Renal cortex interstitium (tissue), 15 donors: Measurements from ENCODE around the gene FURIN. TPM values are rescaled to one million over a fixed set of nuclear protein-coding genes. Genes with fewer than 3 reads are reported as not detected.
"Not testable (repeated sequence)": the region's sequence is repeated elsewhere in the genome, so short reads cannot be mapped to it uniquely, and the experiment has no call there.

ENCODE experiments used
- DNase-seq, 11 donors: peaks; one replicate each; pipeline ENCODE4 v3.0.0-alpha.2; 2013; ENCODE audit warnings: low read depth in 9 of 11, low spot score in 4 of 11; ENCODE audit errors: extremely low read depth in 1 of 11
- long read RNA-seq, 16 experiments: transcript quantifications; one replicate each; lab custom pipeline, GENCODE V29; 2026
- polyA plus RNA-seq, 3 donors: library from polyadenylated mRNA; unstranded; fragments of 120-200 nt; gene quantifications; one replicate each; pipeline ENCODE4 v1.2.1, GENCODE V29; 2013; ENCODE audit not compliant: insufficient read length in 3 of 3

The FURIN gene
- polyA plus RNA-seq: 10 to 100 TPM; 35.5 to 51.2 (median 51.0) TPM
- long read RNA-seq, donor 1, full-length matches to known transcripts: 1 of 14 reads
- long read RNA-seq, donor 1, partial matches to known transcripts: 13 of 14 reads
- long read RNA-seq, donor 1, other reads (novel, unspliced or antisense): 0 of 14 reads
- long read RNA-seq, donor 2, partial matches to known transcripts: 10 of 10 reads
- long read RNA-seq, donor 2, other reads (novel, unspliced or antisense): 0 of 10 reads
- long read RNA-seq, donor 3, full-length matches to known transcripts: 10 of 10 reads
- long read RNA-seq, donor 3, partial matches to known transcripts: 0 of 10 reads
- long read RNA-seq, donor 3, other reads (novel, unspliced or antisense): 0 of 10 reads
- long read RNA-seq, donor 4, full-length matches to known transcripts: 8 of 8 reads
- long read RNA-seq, donor 4, partial matches to known transcripts: 0 of 8 reads
- long read RNA-seq, donor 4, other reads (novel, unspliced or antisense): 0 of 8 reads
- long read RNA-seq, donor 5: 0 reads
- long read RNA-seq, donor 6, full-length matches to known transcripts: 5 of 10 reads
- long read RNA-seq, donor 6, partial matches to known transcripts: 5 of 10 reads
- long read RNA-seq, donor 6, other reads (novel, unspliced or antisense): 0 of 10 reads
- long read RNA-seq, donor 7, partial matches to known transcripts: 6 of 6 reads
- long read RNA-seq, donor 7, other reads (novel, unspliced or antisense): 0 of 6 reads
- long read RNA-seq, donor 8: 0 reads
- long read RNA-seq, donor 9, full-length matches to known transcripts: 4 of 25 reads
- long read RNA-seq, donor 9, partial matches to known transcripts: 21 of 25 reads
- long read RNA-seq, donor 9, other reads (novel, unspliced or antisense): 0 of 25 reads
- long read RNA-seq, donor 10, full-length matches to known transcripts: 3 of 9 reads
- long read RNA-seq, donor 10, partial matches to known transcripts: 6 of 9 reads
- long read RNA-seq, donor 10, other reads (novel, unspliced or antisense): 0 of 9 reads
- long read RNA-seq, donor 11, full-length matches to known transcripts: 7 of 7 reads
- long read RNA-seq, donor 11, partial matches to known transcripts: 0 of 7 reads
- long read RNA-seq, donor 11, other reads (novel, unspliced or antisense): 0 of 7 reads
- long read RNA-seq, donor 12, partial matches to known transcripts: 14 of 14 reads
- long read RNA-seq, donor 12, other reads (novel, unspliced or antisense): 0 of 14 reads
- long read RNA-seq, donor 13: 0 reads
- long read RNA-seq, donor 14, full-length matches to known transcripts: 1 of 1 reads
- long read RNA-seq, donor 14, partial matches to known transcripts: 0 of 1 reads
- long read RNA-seq, donor 14, other reads (novel, unspliced or antisense): 0 of 1 reads
- long read RNA-seq, donor 15, full-length matches to known transcripts: 1 of 1 reads
- long read RNA-seq, donor 15, partial matches to known transcripts: 0 of 1 reads
- long read RNA-seq, donor 15, other reads (novel, unspliced or antisense): 0 of 1 reads
- long read RNA-seq, donor 16, full-length matches to known transcripts: 18 of 34 reads
- long read RNA-seq, donor 16, partial matches to known transcripts: 16 of 34 reads
- long read RNA-seq, donor 16, other reads (novel, unspliced or antisense): 0 of 34 reads

DNA sequence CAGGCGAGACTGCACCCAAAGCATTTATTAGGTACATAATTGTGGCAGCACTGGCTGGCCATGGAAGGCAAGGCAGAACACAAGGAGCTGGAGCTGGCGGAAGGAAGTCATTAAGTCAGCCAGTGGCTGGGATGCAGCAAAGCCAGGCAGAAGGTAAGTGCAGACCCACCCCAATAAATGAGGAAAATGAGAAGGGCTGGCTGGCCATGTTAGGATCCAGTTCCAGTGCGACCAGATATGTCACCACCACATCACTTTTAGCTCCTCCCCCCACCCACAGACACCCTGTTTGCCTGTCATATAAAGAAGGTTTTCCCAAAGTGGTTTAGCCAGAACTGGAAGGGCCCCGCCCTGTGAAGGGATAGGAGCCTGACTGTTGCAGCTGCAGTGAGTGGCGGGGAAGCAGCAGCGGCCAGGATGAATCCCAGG is at the start of gene FURIN:
Gene FURIN, plus strand, starts transcription at position 328 of the 429 bp plus-strand sequence. CDS start 7,153 bp downstream, outside the sequence.
- no peak for DNase-seq

DNA sequence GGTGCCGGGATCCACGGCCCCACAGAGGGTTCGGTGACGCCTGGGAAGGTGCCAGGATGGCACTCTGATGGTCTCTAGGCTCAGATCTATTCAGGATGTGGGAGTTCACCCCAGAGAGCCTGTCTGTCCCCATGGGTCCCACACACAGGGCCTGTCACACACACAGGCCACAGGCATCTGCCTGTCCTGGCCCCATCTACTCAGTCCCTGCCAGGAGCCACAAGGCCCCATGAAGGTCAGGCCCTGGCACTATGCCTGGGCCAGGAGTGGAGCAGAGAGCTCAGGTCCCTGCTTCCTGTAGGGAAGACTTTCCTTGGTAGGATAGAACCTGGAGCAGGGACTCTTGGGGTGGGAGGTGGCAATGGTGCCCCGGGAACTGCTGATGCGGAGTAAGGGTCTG is 49.0 kb upstream of the FURIN start:
- DNase-seq: no peak

DNA sequence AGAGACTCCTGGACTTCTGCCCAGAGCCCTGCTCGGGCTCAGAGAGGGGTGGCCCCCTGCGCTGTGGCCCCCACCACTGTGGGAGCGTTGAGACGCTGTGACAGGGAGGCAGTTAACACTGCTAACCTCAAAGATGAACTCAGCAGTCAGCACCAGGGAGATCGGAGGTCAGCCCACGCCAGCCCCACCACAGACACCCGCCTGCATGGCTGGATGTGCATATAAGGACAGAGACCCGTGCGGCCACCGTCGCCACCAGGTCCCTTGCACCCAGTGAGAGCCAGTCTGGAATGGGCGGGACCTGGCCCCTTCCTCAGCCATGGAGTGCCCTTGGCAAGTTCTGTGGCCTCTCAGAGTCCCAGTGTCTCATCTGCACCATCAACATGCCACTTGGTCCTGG is 48.5 kb upstream of the FURIN start:
- DNase-seq: no peak

DNA sequence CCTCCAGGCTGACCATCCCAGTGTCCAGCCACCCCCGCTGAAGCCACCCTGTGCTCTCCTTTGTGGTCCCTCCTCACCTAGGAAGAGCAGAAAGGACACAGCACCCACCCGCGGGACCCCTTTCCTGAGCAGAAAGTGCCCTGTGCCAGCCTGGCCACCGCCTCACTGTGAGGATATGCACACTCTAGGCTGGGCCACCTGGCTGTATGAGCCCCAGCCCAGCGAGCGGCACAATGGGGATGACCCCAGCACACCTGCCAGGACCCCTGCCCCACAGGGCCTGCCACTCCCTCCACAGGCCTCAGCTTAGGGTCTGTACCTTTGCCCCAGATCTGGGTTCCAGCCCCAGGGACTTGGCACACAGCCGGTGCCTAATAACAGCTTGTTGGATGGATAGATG is 47.9 kb upstream of the FURIN start:
- DNase-seq: no peak

DNA sequence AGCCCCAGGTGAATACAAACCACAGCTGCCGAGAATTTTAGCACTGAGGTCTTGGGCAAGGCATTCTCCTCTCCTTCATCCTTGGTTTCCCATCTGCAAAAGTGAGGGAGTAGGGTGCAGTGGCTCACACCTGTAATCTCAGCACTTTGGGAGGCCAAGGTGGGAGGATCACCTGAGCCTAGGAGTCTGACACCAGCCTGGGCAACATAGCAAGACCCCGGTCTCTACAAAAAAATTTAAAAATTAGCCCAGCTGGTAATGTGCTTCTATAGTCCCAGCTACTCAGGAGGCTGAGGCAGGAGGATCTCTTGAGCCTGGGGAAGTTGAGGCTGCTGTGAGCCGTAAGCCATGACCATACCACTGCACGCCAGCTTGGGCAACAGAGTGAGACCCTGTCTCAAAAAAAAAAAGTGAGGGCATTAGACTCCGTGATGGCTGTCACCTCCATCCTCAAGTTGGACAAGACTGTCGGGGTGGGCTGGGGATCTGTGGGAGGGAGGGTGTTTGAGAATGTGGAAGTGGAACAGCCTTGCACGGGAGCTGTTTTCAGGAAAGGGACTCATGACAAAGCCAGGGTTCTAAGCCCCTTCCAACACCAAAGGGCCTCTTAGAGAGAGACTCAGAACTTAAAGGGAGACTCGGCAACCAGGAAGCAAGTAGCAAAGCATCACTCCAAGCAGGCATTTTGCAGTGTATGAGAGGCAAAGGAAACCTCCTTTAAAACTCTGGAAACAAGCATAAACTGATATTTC is 46.0 kb upstream of the FURIN start:
- no peak for DNase-seq

DNA sequence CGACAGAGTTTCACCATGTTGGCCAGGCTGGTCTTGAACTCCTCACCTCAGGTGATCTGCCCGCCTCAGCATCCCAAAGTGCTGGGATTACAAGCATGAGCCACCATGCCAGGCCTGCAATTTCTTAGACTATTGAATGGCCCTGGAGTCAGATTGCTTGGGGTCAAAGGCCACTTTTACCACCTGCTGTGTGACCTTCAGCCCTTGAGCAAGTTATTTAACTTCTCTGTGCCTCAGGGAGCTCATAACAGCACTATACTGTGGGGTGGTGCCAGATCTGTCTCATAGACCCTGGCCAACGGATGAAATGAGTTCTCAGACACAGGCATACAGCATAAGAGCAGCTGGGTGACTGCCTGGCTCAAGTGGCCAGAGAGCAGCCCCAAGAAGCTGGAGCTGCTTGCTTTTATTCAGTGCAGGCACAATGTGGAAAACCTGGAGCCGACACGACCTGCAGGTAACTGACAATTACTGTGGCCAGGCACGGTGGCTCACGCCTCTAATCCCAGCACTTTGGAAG is 44.9 kb upstream of the FURIN start:
- DNase-seq: no peak

DNA sequence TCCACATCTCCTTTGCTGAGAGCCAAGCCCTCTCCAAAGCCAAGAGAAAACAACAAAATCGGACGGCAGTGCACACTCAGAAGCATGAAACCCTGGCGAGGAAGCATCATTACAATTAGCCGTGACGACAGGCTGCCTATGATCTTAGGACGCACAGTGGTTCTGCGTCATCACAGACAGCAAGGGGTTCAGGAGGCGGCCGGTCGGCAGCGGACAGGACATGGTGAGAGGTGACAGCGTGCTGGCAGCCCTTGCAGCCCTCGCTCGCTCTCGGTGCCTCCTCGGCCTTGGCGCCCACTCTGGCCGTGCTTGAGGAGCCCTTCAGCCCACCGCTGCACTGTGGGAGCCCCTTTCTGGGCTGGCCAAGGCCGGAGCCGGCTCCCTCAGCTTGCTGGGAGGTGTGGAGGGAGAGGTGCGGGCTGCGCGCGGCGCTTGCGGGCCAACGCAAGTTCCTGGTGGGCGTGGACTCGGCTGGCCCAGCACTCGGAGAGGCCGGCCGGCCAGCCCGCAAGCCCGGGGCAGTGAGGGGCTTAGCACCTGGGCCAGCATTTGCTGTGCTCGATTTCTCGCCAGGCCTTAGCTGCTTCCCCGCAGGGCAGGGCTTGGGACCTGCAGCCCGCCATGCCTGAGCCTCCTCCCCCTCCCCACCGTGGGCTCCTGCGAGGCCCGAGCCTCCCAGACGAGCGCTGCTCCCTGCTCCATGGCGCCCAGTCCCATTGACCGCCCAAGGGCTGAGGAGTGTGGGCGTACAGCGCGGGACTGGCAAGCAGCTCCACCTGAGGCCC is 43.1 kb upstream of the FURIN start:
- not testable (repeated sequence) for DNase-seq

DNA sequence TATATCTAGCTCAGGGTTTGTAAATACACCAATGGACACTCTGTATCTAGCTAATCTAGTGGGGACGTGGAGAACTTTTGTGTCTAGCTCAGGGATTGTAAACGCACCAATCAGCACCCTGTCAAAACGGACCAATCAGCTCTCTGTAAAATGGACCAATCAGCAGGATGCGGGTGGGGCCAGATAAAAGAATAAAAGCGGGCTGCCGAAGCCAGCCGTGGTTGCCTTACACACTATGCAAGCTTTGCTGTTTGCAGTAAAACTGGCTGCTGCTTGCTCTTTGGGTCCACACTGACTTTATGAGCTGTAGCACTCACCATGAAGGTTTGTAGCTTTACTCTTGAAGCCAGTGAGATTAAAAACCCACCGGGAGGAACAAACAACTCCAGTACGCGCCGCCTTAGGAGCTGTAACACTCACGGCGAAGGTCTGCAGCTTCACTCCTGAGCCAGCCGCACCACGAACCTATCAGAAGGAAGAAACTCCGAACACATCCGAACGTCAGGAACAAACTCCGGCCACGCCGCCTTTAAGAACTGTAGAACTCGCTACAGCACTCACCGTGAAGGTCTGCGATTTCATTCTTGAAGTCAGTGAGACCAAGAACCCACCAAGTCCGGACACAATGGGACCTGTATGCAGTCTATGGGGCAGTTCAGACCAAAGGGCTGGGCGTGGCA is 42.0 kb upstream of the FURIN start:
- DNase-seq: not testable (repeated sequence)

DNA sequence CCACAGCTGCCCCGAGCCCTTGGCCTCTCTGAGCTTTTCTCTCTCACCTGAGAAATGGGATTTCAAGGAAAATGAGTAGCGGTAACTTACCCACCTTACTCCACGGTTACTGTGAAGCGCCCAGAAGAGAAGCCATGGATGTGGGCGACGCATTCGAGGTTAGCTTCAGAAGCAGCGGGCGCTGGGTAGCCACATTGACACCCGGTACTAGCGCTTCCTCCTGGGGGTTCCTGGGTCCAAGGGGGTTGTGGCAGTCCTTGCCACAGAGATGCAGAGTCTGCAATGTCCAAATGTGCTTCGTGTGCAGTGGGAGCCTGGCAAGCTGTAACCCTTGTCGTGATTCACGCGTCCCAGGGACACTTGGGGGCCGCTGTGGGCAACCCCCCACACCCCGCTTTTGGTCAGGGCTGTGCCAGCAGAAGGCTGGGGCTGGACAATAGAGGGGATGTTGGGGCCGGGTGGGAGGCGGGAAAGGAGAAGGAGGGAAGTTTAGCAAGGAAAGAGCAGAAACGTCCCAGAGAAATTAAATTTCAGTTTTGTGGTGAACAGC is 41.4 kb upstream of the FURIN start:
- no peak for DNase-seq

DNA sequence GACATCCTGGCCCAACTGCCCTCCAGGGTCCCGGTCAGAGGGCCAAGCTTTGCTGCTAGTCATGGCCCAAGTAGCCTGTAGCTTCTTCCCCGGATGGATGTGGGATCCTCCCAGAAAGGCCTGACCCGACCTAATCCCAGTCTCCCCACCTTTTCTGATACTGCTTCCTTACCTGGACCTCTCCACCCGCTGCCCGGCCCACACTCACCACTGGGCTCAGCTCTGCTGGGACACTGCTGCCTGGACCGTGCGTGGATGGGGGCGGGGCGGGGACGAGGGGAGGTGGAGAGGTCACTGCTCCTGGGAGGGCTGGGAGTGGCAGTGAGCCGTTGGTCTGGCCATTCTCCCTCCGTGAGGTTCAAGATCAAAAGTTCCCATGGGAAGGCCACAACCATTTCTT is 40.3 kb upstream of the FURIN start:
- no peak for DNase-seq

DNA sequence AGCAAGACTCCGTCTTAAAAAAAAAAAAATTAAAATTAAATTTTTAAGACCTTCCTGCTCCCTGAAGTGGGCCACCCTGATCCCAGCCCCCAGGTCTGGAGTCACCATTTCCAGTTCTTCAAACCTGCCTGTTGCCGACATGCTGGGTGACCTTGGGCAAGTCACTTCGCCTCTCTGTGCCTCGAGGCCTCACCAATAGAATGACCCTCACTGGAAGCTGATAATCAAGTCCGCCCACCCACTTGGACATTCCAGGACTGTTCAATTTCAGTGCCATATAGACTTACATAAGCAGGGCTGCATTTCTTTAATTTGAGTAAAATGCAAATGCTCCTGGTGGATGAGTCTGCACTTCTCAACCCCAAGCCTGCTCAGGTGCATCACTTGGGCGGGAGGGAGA is 39.3 kb upstream of the FURIN start:
- no peak for DNase-seq

DNA sequence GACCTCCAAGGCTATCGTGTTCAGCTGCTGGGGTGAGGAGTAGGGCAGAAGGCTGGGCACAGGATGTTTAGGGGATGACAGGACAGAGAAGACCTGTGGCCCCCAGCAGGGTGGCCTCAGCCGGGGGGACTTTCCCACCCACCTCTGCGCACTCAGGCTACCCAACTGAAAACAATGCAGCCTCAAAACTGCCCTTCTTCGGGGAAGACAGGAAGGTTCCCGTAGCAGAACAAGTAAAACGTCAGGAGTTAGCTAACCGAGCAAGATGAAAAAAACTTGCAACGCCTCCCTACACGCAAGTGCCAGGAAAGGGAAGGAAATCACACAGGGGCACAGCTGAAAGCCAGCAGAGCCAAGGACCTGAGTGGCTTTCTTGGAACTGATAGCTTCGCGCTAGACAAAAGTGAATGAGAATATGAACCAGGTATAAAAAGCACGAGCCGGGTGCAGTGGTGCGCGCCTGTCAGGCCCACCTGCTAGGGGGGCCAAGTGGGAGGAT is 38.4 kb upstream of the FURIN start:
- DNase-seq: no peak

DNA sequence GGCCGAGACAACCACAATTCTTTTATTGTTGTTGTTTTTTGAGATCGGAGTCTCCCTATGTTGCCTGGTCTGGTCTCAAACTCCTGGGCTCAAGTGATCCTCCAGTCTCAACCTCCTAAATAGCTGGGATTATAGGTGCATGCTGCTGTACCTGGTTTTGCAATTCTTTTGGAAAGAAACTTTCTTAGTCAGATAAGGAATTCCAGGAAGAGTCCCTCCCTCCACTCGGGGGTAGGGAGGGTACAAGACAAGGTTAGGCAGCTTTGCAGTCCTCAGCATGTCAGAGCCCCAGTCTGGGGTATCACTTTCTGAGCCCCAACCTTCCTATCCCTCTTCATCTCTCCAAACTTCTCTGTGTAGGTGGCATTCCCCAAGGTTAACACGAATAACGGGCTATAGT is 33.8 kb upstream of the FURIN start:
- DNase-seq: no peak

DNA sequence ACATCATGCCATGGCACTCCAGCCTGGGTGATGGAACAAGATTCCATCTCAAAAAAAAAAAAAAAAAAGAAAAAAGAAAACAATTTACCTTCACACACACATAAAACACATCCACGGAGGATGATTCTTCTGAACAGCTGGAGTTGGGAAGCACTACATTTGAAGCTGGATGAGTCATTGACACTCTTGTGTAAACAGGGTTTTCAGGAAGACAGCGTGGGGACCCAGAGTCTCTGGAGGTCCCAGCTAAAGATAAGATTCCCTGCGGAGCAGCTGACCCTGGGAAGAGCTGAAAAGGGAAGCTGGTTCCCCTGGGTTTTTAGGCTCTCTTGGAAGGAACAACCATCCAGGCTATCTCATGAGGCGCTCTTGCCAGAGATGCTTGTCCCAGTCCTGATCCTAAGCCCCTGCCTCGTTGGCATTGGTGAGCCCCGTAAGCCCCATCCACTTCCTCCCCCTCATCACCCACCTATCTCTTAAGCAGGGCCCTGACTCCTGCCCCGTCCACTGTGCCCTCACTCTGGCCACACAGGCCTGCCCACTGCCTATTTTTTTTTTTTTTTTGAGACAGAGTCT is 32.0 kb upstream of the FURIN start:
- DNase-seq: no peak

DNA sequence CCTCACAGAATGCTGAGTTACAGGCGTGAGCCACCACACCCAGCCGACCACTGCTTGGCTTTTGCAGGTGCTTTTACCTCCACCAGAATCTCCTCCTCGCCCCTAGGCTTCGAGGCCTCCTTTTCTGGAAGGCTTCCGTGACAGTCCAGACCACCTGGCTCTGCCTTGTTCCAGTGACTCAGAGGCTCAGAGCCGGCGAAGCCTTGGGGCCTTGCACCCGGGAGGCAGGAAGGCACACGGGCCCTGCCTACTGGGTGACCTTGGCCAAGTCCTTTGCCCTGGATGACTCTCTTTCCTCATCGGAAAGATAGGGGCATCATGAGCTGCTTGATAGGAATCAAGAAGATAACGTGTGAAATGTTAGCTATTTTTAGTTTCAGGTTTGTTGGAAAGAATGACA is 31.3 kb upstream of the FURIN start:
- DNase-seq: no peak

DNA sequence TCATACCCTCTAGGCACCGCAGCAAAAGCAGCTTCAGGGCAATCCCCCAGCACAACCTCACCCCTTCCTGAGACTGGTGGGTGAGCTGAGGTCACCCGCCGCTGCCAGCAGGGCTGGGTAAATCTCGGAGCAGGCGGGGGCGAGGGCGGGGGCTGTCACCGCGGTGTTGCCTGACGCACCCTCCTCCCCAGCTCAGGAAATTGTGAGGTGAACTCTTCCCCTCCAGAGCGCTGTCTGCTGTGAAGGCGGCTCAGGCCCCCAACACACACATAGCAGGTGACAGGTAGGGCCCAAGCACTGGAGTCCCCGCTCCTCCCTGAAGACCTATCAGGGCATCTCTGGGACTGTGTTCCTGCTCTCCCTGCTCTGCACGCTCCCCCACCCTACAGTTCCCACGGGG is 30.2 kb upstream of the FURIN start:
- no peak for DNase-seq
